Activated naive CD8-positive, alpha-beta T cell treated with anti-CD3 and anti-CD28 coated beads, Interleukin-2, amount 10 ng/mL, durations not matched to agents 7 days and 5 days (primary cell): Measurements from ENCODE around the gene PYROXD2. TPM values are rescaled to one million over a fixed set of nuclear protein-coding genes. Genes with fewer than 3 reads are reported as not detected.
A peak's percentile ranks its signal among the peaks of the same experiment; 100 is the strongest.
"Not testable (repeated sequence)": the region's sequence is repeated elsewhere in the genome, so short reads cannot be mapped to it uniquely, and the experiment has no call there.

ENCODE experiments used
- ATAC-seq: fragments of 150-1000 bp; cut with Tn5 transposase; one replicate; pipeline ENCODE4 v1.10.0; 2021; ENCODE audit warnings: low read depth, moderate library complexity
- POLR2A ChIA-PET: fragments of 350-600 bp; sonication (Branson Sonifier 250); formaldehyde crosslinking; loops from one replicate; lab custom pipeline; 2021; ENCODE audit warnings: antibody characterized with exemption; lab: Charles Lee
- DNase-seq: peaks from one replicate; pipeline ENCODE4 v3.0.0; 2021
- H3K27ac Mint-ChIP-seq: one replicate; pipeline ENCODE4 v1.8.0; 2022; ENCODE audit warnings: mild to moderate bottlenecking, mixed read lengths
- H3K27me3 Mint-ChIP-seq: one replicate; pipeline ENCODE4 v1.8.0; 2022; ENCODE audit warnings: mild to moderate bottlenecking, moderate library complexity, mixed read lengths
- H3K36me3 Mint-ChIP-seq: one replicate; pipeline ENCODE4 v1.8.0; 2021; ENCODE audit warnings: mild to moderate bottlenecking, mixed read lengths
- H3K4me1 Mint-ChIP-seq: one replicate; pipeline ENCODE4 v1.8.0; 2021; ENCODE audit warnings: mixed read lengths
- H3K4me3 Mint-ChIP-seq: one replicate; pipeline ENCODE4 v1.8.0; 2022; ENCODE audit warnings: mild to moderate bottlenecking, moderate library complexity, mixed read lengths
- H3K9me3 Mint-ChIP-seq: one replicate; pipeline ENCODE4 v1.8.0; 2021; ENCODE audit warnings: mixed read lengths
- total RNA-seq, 2 experiments: library from RNA; stranded (reverse); gene quantifications; one replicate each; pipeline ENCODE4 v1.2.3, GENCODE V29; 2021

PYROXD2 gene
- total RNA-seq, 2 experiments from 2014 or later, result 14.0 to 18.0 TPM

GRCh38 chr10:98353170-98353569 lies 61.8 kb downstream of the PYROXD2 start:
- Mint-ChIP-seq H3K9me3 (no peaks in the 10 kb centered on the region), H3K27ac (no peak overlapping the region), H3K27me3 (peaks cover 35% of the 10 kb centered on the region), H3K4me3 (no peak overlapping the region), H3K36me3 (no peaks in the 10 kb centered on the region), H3K4me1 (peaks cover 5% of the 10 kb centered on the region)
- ATAC-seq (no peak), DNase-seq (no peak)
- POLR2A ChIA-PET, result no interaction called here

DNA sequence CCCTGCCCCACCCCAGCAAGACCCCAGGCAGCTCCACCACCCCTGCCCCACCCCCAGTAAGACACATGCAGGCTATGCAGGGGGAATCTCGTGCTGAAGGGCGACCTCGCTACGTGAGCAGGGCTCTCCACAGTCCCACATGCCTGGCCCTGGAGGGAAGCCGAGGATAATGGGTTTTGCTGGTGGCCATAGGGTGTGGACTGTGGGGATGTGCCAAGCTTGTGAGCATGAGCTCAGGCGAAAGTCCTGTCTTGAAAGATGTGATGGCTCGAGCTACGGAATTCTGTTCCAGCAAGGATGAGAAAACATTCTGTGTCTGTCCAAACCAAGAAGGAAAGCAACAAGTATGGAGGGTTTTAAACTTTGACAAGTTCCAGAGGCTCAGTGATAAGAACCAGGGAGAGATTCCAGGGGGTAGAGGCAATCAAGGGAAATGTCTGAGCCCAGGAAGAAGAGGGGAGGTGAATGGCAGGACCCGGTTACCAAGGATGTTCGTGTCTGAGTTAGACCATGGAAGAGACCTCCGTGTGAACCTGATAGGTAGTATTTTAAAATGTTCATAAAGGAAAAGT lies 63.1 kb downstream of the PYROXD2 start:
- peaks cover 35% of the 10 kb centered on the region for H3K27me3 Mint-ChIP-seq
- no peak overlapping the region for H3K27ac Mint-ChIP-seq
- no peak overlapping the region for H3K4me3 Mint-ChIP-seq
- ATAC-seq, result no peak
- POLR2A ChIA-PET, result no interaction called here
- H3K9me3 Mint-ChIP-seq, result peaks cover 4% of the 10 kb centered on the region
- no peak for DNase-seq
- no peaks in the 10 kb centered on the region for H3K36me3 Mint-ChIP-seq
- peaks cover 5% of the 10 kb centered on the region for H3K4me1 Mint-ChIP-seq

DNA sequence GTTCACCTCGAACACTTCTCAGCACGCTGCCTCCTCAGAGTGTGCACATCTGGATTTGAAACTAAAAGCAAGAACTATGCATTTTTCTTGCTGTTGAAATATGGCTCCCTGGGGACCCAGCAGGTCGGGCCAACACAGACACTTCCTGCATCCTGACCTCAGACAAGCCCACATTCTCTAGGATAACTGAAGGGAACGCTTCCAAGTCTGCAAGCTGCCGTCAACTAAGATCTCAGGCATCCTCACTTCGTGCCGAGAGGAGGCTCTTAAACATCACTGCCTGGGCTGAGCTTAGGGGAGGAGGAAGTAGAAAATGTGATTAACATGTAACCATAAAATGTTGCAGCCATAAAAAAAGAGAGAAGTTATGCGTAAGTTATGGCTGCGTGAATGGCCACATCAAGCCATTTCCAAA lies 65.5 kb downstream of the PYROXD2 start:
- Mint-ChIP-seq H3K27ac (peak overlapping the region; percentile 49), H3K4me3 (no peak overlapping the region), H3K36me3 (no peaks in the 10 kb centered on the region), H3K27me3 (peaks cover 32% of the 10 kb centered on the region), H3K9me3 (peaks cover 4% of the 10 kb centered on the region), H3K4me1 (peaks cover 5% of the 10 kb centered on the region)
- no peak for DNase-seq
- POLR2A ChIA-PET, result no interaction called here
- no peak for ATAC-seq

GRCh38 chr10:98346847-98347246 lies 68.1 kb downstream of the PYROXD2 start:
- Mint-ChIP-seq H3K4me1 (peaks cover 5% of the 10 kb centered on the region), H3K9me3 (peaks cover 4% of the 10 kb centered on the region), H3K27me3 (peaks cover 23% of the 10 kb centered on the region), H3K36me3 (no peaks in the 10 kb centered on the region), H3K4me3 (no peak overlapping the region), H3K27ac (no peak overlapping the region)
- no peak for DNase-seq
- POLR2A ChIA-PET, result no interaction called here
- ATAC-seq, result no peak

DNA sequence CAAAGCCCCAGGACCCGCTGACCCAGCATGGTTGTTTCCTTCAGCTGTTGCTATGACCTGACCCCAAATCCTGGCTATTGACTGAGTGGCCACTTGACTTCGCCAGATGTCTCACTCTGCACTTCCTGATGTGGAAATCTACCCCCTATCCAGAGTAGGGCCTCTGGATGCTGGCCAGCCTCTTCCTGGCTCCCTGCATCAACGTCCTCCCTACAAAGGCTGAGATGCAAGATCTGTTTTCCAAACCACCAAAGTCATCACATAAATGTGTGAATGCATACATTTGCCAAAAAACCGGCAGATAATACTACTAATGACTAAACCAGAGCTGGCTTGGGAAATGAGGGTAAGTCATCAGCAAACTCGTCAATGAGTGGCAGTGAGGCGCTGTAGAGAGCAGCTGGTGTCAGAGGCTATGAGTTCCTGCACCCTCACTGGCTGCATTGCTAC lies 70.4 kb downstream of the PYROXD2 start:
- peaks cover 10% of the 10 kb centered on the region for H3K4me1 Mint-ChIP-seq
- POLR2A ChIA-PET, result no interaction called here
- H3K9me3 Mint-ChIP-seq, result peaks cover 4% of the 10 kb centered on the region
- no peak for DNase-seq
- H3K27me3 Mint-ChIP-seq, result peaks cover 28% of the 10 kb centered on the region
- H3K36me3 Mint-ChIP-seq, result no peaks in the 10 kb centered on the region
- no peak overlapping the region for H3K4me3 Mint-ChIP-seq
- no peak overlapping the region for H3K27ac Mint-ChIP-seq
- ATAC-seq, result no peak

GRCh38 chr10:98341701-98342100 lies 73.3 kb downstream of the PYROXD2 start:
- H3K36me3 Mint-ChIP-seq, DNase-seq, H3K9me3 Mint-ChIP-seq, H3K27ac Mint-ChIP-seq, POLR2A ChIA-PET, ATAC-seq, H3K4me1 Mint-ChIP-seq, H3K4me3 Mint-ChIP-seq: not testable (repeated sequence)
- H3K27me3 Mint-ChIP-seq, result peaks cover 26% of the 10 kb centered on the region

GRCh38 chr10:98340940-98341310 lies 74.1 kb downstream of the PYROXD2 start:
- DNase-seq (no peak), ATAC-seq (no peak)
- POLR2A ChIA-PET, result no interaction called here
- Mint-ChIP-seq H3K4me1 (peaks cover 6% of the 10 kb centered on the region), H3K27ac (no peak overlapping the region), H3K9me3 (no peaks in the 10 kb centered on the region), H3K4me3 (no peak overlapping the region), H3K27me3 (peaks cover 22% of the 10 kb centered on the region), H3K36me3 (no peaks in the 10 kb centered on the region)

GRCh38 chr10:98340261-98340939 lies 74.6 kb downstream of the PYROXD2 start:
- Mint-ChIP-seq H3K9me3 (no peaks in the 10 kb centered on the region), H3K4me3 (no peak overlapping the region), H3K27ac (no peak overlapping the region), H3K27me3 (peaks cover 22% of the 10 kb centered on the region), H3K36me3 (no peaks in the 10 kb centered on the region), H3K4me1 (peaks cover 6% of the 10 kb centered on the region)
- no peak for ATAC-seq
- DNase-seq, result no peak
- POLR2A ChIA-PET, result no interaction called here

DNA sequence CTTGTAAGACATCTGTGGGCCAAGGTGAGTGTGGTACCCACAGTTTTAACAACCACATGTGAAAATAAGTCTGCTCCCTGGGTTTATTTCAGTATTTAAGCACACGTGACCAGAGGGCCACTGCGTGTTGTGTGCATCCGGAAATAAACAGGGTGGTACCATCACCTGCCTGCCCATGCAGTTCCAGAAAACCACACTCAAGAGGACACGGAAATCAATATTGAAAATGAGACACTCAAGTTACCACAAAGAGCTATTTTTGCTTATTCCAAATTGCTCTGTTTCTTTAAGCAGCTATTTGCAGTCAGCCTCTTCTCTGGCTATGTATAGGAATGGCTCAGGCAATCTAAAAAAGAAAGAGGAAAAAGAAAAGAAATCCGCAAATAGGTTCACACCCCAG lies 75.2 kb downstream of the PYROXD2 start:
- Mint-ChIP-seq H3K27ac (no peak overlapping the region), H3K4me3 (no peak overlapping the region), H3K9me3 (no peaks in the 10 kb centered on the region), H3K27me3 (peaks cover 22% of the 10 kb centered on the region), H3K36me3 (no peaks in the 10 kb centered on the region), H3K4me1 (peaks cover 6% of the 10 kb centered on the region)
- no peak for DNase-seq
- POLR2A ChIA-PET, result no interaction called here
- ATAC-seq, result no peak

DNA sequence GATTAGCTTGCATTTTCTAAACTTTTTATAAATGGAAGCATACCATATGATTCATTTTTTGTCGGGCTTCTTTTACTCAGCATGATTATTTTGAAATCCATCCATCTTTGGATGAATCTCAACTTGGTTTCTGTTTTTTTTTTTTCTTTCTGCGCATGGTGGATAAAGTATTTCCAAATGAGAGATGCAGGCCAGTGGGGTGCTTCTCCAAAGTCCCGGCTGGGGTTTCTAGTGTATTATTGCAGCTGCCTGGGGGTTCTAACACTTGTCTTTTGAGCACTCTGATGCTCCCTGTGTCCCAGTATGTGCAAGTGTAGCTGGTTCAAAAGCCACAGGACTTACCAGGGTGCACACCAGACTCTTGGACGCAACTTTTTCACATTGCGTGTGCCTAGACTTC lies 76.1 kb downstream of the PYROXD2 start:
- ATAC-seq (no peak), DNase-seq (no peak)
- POLR2A ChIA-PET, result no interaction called here
- Mint-ChIP-seq H3K36me3 (no peaks in the 10 kb centered on the region), H3K4me3 (no peak overlapping the region), H3K9me3 (no peaks in the 10 kb centered on the region), H3K27ac (no peak overlapping the region), H3K4me1 (peaks cover 6% of the 10 kb centered on the region), H3K27me3 (peaks cover 18% of the 10 kb centered on the region)

DNA sequence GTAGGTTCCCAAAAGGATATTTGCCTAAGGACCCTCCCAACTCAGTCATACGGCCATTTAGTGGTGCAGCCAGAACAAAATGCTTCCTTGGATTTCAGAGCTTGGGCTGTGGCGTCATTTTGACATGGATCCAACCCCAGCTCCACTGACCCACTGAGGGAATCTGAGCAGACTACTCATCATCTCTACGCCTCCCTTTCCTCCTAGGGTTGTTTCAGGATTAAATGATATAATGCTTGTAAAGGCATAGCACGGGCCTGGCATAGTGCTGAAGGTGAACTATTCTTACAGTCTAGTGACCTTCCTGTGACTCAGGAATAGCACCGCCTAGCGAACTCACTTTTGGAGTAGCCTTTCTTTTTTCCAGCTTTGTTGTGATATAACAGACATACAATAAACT lies 76.7 kb downstream of the PYROXD2 start:
- H3K36me3 Mint-ChIP-seq, result no peaks in the 10 kb centered on the region
- ATAC-seq (no peak), DNase-seq (no peak)
- POLR2A ChIA-PET, result no interaction called here
- H3K4me3 Mint-ChIP-seq, result no peak overlapping the region
- no peaks in the 10 kb centered on the region for H3K9me3 Mint-ChIP-seq
- peaks cover 6% of the 10 kb centered on the region for H3K4me1 Mint-ChIP-seq
- H3K27ac Mint-ChIP-seq, result no peak overlapping the region
- H3K27me3 Mint-ChIP-seq, result peaks cover 18% of the 10 kb centered on the region

DNA sequence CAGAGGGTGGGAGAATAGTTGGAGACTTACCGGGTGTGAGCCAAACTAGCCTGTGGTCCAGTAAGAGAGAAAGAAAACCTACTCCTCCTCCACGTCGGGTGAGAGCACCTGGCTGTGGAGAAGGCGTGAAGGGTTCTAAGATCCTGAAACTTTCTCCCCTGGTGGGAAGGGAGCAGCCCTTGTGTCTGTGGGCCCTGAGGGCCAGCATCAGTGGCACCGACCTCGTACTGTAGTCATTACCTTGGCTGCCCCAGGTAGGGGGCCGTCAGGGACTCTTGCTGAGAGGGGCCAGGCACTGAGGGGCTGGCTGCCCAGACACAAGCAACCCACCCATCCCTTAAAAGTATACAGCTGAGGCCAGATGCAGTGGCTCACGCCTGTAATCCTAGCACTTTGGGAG lies 77.5 kb downstream of the PYROXD2 start:
- Mint-ChIP-seq H3K4me1 (peaks cover 6% of the 10 kb centered on the region), H3K27ac (no peak overlapping the region), H3K36me3 (no peaks in the 10 kb centered on the region), H3K9me3 (no peaks in the 10 kb centered on the region), H3K27me3 (peaks cover 18% of the 10 kb centered on the region), H3K4me3 (no peak overlapping the region)
- DNase-seq (no peak), ATAC-seq (no peak)
- POLR2A ChIA-PET, result no interaction called here
